BE2C (cell line): ENCODE measurements around the gene CCNQ.
A peak's percentile ranks its signal among the peaks of the same experiment; 100 is the strongest.

Source experiments
- DNase-seq: peaks from one replicate; pipeline ENCODE4 v3.0.0-alpha.2; 2020
- H3K27me3 ChIP-seq: fragments of 250-450 bp; sonication (Bioruptor Pico); 2 replicates; pipeline ENCODE4 v1.5.1; 2020; ENCODE audit warnings: mild to moderate bottlenecking
- H3K36me3 ChIP-seq: fragments of 250-450 bp; sonication (Bioruptor Pico); 2 replicates; pipeline ENCODE4 v1.5.1; 2020; ENCODE audit warnings: mild to moderate bottlenecking
- H3K4me1 ChIP-seq: fragments of 250-450 bp; sonication (Bioruptor Pico); 2 replicates; pipeline ENCODE4 v1.5.1; 2020
- H3K4me3 ChIP-seq: 2 replicates; pipeline ENCODE4 v1.5.1; 2011; ENCODE audit warnings: low read depth, low read length
- H3K9me3 ChIP-seq: fragments of 250-450 bp; sonication (Bioruptor Pico); 2 replicates; pipeline ENCODE4 v1.5.1; 2020
- CTCF ChIP-seq: IDR thresholded peaks from 2 replicates; pipeline ENCODE4 v1.5.1; 2012; ENCODE audit warnings: mild to moderate bottlenecking, low read depth, low read length

Gene CCNQ

GRCh38 chrX:153539171-153539978 lies 59.6 kb downstream of the CCNQ start:
- H3K27me3 ChIP-seq = no peaks in the 10 kb centered on the region
- no peak overlapping the region for H3K4me3 ChIP-seq
- H3K9me3 ChIP-seq = no peaks in the 10 kb centered on the region
- H3K4me1 ChIP-seq = peaks cover 28% of the 10 kb centered on the region
- TF ChIP-seq CTCF = peak; percentile 82
- peak; percentile 79 for DNase-seq
- H3K36me3 ChIP-seq = no peaks in the 10 kb centered on the region

- Histone ChIP-seq H3K9me3 (no peaks in the 10 kb centered on the region), H3K4me1 (peaks cover 28% of the 10 kb centered on the region), H3K27me3 (no peaks in the 10 kb centered on the region), H3K36me3 (no peaks in the 10 kb centered on the region), H3K4me3 (no peak overlapping the region)
- peak; percentile 61 for DNase-seq
- TF ChIP-seq CTCF = no peak
Measured at GRCh38 chrX:153538424-153538823, 60.5 kb downstream of the CCNQ start.
